Endothelial cell of umbilical vein (primary cell): ENCODE results near the gene CACNA2D3. TPM values are rescaled to one million over a fixed set of nuclear protein-coding genes. Genes with fewer than 3 reads are reported as not detected.

ENCODE experiments used
- BruUV-seq: library from RNA; stranded (reverse); fragments of 400-500 nt; replicated peaks from 2 replicates; lab custom pipeline; 2021; lab: Mats Ljungman, UMichigan
- CTCF ChIA-PET: fragments of 300-600, 350-600 bp; sonication (Branson Sonifier 250); formaldehyde crosslinking; loops from one replicate; lab custom pipeline; 2021; ENCODE audit warnings: antibody characterized with exemption, inconsistent platforms; lab: Charles Lee
- POLR2A ChIA-PET: fragments of 300-600, 350-600 bp; sonication (Branson Sonifier 250); formaldehyde crosslinking; loops from one replicate; lab custom pipeline; 2021; ENCODE audit warnings: antibody characterized with exemption, inconsistent platforms; lab: Charles Lee
- DNase-seq: peaks from one replicate; pipeline ENCODE4 v3.0.0-alpha.2; 2011; ENCODE audit warnings: low read depth, low spot score
- FAIRE-seq: peaks from 2 replicates; lab custom pipeline; 2011; peaks lifted over from hg19 to GRCh38; lab: Jason Lieb, UNC
- H2AFZ ChIP-seq: 2 replicates; pipeline ENCODE4 v1.6.0; 2012; ENCODE audit warnings: low read depth, low read length, control low read depth, inconsistent platforms
- H3K27ac ChIP-seq: 2 replicates; pipeline ENCODE4 v1.5.1; 2011; ENCODE audit warnings: low read depth, mild to moderate bottlenecking, control low read depth, low read length, moderate library complexity; ENCODE audit not compliant: insufficient read depth
- H3K27me3 ChIP-seq, 2 experiments: 2 replicates each; pipeline versions ENCODE4 v1.6.0 to v1.6.1; 2011; ENCODE audit warnings: low read length in 2 of 2, mixed read lengths in 1 of 2; ENCODE audit not compliant: control insufficient read depth in 2 of 2, insufficient read depth in 2 of 2
- H3K36me3 ChIP-seq, 2 experiments: 2 replicates in 1 of 2; 3 replicates in 1 of 2; pipeline ENCODE4 v1.5.1; 2011; ENCODE audit warnings: low read length in 2 of 2, mild to moderate bottlenecking in 1 of 2, moderate library complexity in 1 of 2; ENCODE audit not compliant: control insufficient read depth in 2 of 2, insufficient read depth in 2 of 2; ENCODE audit errors: extremely low read depth in 1 of 2
- H3K4me1 ChIP-seq: 3 replicates; pipeline ENCODE4 v1.5.1; 2011; ENCODE audit warnings: mild to moderate bottlenecking, low read length; ENCODE audit not compliant: control insufficient read depth, insufficient read depth; ENCODE audit errors: extremely low read depth
- H3K4me2 ChIP-seq: 2 replicates; pipeline ENCODE4 v1.6.1; 2011; ENCODE audit warnings: low read length, control low read depth, mixed read lengths; ENCODE audit not compliant: insufficient read depth
- H3K4me3 ChIP-seq, 3 experiments: fragments of 200-600 bp in 1 of 3; sonication (generic), shearing (Covaris generic) in 1 of 3; replicated peaks in 1 of 3; 2 replicates each; pipeline ENCODE4 v1.5.1; 2011 to 2016; ENCODE audit warnings: control low read depth in 3 of 3, low read length in 3 of 3, mild to moderate bottlenecking in 2 of 3, inconsistent platforms in 1 of 3, low read depth in 1 of 3, moderate library complexity in 1 of 3; ENCODE audit not compliant: insufficient read depth in 1 of 3
- H3K79me2 ChIP-seq: 2 replicates; pipeline ENCODE4 v1.6.0; 2012; ENCODE audit warnings: low read length, inconsistent platforms; ENCODE audit not compliant: control insufficient read depth, insufficient read depth
- H3K9ac ChIP-seq: replicated peaks from 2 replicates; pipeline ENCODE3; 2011; ENCODE audit warnings: low read length, control low read depth; ENCODE audit not compliant: insufficient read depth; ENCODE audit errors: extremely low read depth
- H3K9me1 ChIP-seq: replicated peaks from 3 replicates; pipeline ENCODE4 v1.6.0; 2011; ENCODE audit warnings: mild to moderate bottlenecking, low read length; ENCODE audit not compliant: control insufficient read depth, insufficient read depth; ENCODE audit errors: extremely low read depth
- H3K9me3 ChIP-seq: replicated peaks from 2 replicates; pipeline ENCODE4 v1.5.1; 2012; ENCODE audit warnings: low read length, inconsistent platforms; ENCODE audit not compliant: control insufficient read depth, insufficient read depth
- H4K20me1 ChIP-seq: replicated peaks from 2 replicates; pipeline ENCODE3; 2011; ENCODE audit warnings: mild to moderate bottlenecking, low read length; ENCODE audit not compliant: control insufficient read depth, insufficient read depth; ENCODE audit errors: extremely low read depth
- EZH2 ChIP-seq: IDR thresholded peaks from 2 replicates; pipeline ENCODE4 v1.6.1; 2012; ENCODE audit warnings: borderline replicate concordance, low read depth, mild to moderate bottlenecking, moderate library complexity, low read length, inconsistent platforms; ENCODE audit not compliant: severe bottlenecking
- FOS ChIP-seq: IDR thresholded peaks from 2 replicates; pipeline ENCODE4 v1.6.1; 2011; ENCODE audit warnings: mild to moderate bottlenecking, low read length, moderate library complexity, borderline replicate concordance; ENCODE audit not compliant: insufficient read depth
- GATA2 ChIP-seq: IDR thresholded peaks from 2 replicates; pipeline ENCODE4 v1.7.0; 2011; ENCODE audit warnings: low read depth, mild to moderate bottlenecking, moderate library complexity, mixed read lengths, low read length; ENCODE audit not compliant: insufficient read length, insufficient read depth
- JUN ChIP-seq: IDR thresholded peaks from 2 replicates; pipeline ENCODE4 v1.6.1; 2011; ENCODE audit warnings: borderline replicate concordance, low read depth; ENCODE audit not compliant: insufficient read length, insufficient read depth
- MYC ChIP-seq: IDR thresholded peaks from one replicate; pipeline ENCODE4 v1.6.1; 2011; ENCODE audit warnings: mild to moderate bottlenecking, low read depth, low read length
- POLR2A ChIP-seq: IDR thresholded peaks from 2 replicates; pipeline ENCODE4 v1.6.1; 2012; ENCODE audit warnings: low read depth, mild to moderate bottlenecking, control low read depth, low read length
- POLR2AphosphoS5 ChIP-seq: IDR thresholded peaks from 2 replicates; pipeline ENCODE4 v1.6.1; 2012; ENCODE audit warnings: low read depth, mild to moderate bottlenecking, control low read depth, low read length, moderate library complexity; ENCODE audit not compliant: insufficient read depth
- dilution Hi-C: fragments of 300-500 bp; cut with MboI; formaldehyde crosslinking; loops from one replicate; pipeline ENCODE4 v1.15.0; 2019; ENCODE audit warnings: low sequenced_read_pairs; ENCODE audit not compliant: extremely low pct_ligation_motif_present
- intact Hi-C: fragments of 100-400 bp; cut with micrococcal nuclease; formaldehyde crosslinking; loops from one replicate; pipeline ENCODE4 v1.10.0; 2022
- polyA plus RNA-seq, 4 experiments: library from polyadenylated mRNA; depleted of rRNA in 3 of 4; stranded (reverse) in 3 of 4; unstranded in 1 of 4; fragments of >200 nt; gene quantifications; 2 replicates each; pipeline versions ENCODE4 v1.2.1 to v1.2.3, GENCODE V29; 2011 to 2012; ENCODE audit warnings: missing spikeins in 1 of 4
- total RNA-seq: library from RNA; stranded (reverse); gene quantifications from 2 replicates; pipeline ENCODE4 v1.2.3, GENCODE V29; 2021
- TF ChIP-seq, protein P1 (sequence below), 2 donors: IDR thresholded peaks; 1 replicate in 1 of 2; 2 replicates in 1 of 2; pipeline ENCODE4 v1.5.1; 2011; ENCODE audit warnings: low read length in 2 of 2, mild to moderate bottlenecking in 2 of 2, moderate library complexity in 2 of 2, control low read depth in 1 of 2, inconsistent platforms in 1 of 2, low read depth in 1 of 2; ENCODE audit not compliant: insufficient read depth in 1 of 2; ENCODE audit errors: extremely low read depth in 1 of 2
- TF ChIP-seq, protein P2 (sequence below): IDR thresholded peaks from 2 replicates; pipeline ENCODE4 v1.6.1; 2011; ENCODE audit not compliant: insufficient read depth, insufficient read length

Gene CACNA2D3
- total and polyA plus RNA-seq, 2 donors (not counting 3 experiments of a cell fraction or from before 2014, with no cell fraction given) = not detected

DNA sequence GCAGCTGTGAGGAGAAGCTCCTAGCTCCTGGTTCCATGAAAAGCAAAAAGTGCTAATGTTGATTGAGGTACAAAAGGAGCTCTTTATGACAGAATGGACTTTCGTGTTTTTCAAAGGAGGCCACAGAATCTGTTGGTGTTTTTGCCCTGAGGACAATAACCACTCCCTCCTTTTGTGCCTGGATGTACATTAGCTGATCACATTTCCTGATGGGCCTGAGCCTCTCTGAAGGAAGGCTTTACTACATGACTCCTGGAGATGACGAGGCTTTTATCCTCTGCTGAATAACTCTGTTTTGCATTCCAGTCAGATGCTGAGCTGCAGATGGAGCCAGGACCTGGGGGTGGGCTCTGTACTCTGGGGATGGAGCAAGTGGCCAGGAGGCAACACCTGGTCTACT, 301.9 kb downstream of the CACNA2D3 start:
- dilution Hi-C loops = no loop called here

More for the DNA sequence above, 301.9 kb downstream of the CACNA2D3 start:
- CTCF ChIA-PET = no interaction called here
- POLR2A ChIA-PET = no interaction called here
- FAIRE-seq (no peak), DNase-seq (no peak)
- TF ChIP-seq, protein P1, sequence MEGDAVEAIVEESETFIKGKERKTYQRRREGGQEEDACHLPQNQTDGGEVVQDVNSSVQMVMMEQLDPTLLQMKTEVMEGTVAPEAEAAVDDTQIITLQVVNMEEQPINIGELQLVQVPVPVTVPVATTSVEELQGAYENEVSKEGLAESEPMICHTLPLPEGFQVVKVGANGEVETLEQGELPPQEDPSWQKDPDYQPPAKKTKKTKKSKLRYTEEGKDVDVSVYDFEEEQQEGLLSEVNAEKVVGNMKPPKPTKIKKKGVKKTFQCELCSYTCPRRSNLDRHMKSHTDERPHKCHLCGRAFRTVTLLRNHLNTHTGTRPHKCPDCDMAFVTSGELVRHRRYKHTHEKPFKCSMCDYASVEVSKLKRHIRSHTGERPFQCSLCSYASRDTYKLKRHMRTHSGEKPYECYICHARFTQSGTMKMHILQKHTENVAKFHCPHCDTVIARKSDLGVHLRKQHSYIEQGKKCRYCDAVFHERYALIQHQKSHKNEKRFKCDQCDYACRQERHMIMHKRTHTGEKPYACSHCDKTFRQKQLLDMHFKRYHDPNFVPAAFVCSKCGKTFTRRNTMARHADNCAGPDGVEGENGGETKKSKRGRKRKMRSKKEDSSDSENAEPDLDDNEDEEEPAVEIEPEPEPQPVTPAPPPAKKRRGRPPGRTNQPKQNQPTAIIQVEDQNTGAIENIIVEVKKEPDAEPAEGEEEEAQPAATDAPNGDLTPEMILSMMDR (IDR thresholded peaks at IDR 0.05; ENCODE audit: extremely low read depth in 1 of 2, insufficient read depth in 1 of 2, low read depth in 1 of 2, low read length in 2 of 2) = no peak
- no peak for TF ChIP-seq EZH2
- TF ChIP-seq JUN = no peak
- TF ChIP-seq POLR2AphosphoS5 = no peak
- TF ChIP-seq GATA2 = no peak
- TF ChIP-seq FOS = no peak
- no peak for TF ChIP-seq MYC
- TF ChIP-seq POLR2A = no peak
- TF ChIP-seq, protein P2, sequence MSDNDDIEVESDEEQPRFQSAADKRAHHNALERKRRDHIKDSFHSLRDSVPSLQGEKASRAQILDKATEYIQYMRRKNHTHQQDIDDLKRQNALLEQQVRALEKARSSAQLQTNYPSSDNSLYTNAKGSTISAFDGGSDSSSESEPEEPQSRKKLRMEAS = no peak
- no peaks in the 10 kb centered on the region for H3K9me3 ChIP-seq
- H3K4me3 ChIP-seq = no peak overlapping the region
- H3K9me1 ChIP-seq = no peaks in the 10 kb centered on the region
- no peak overlapping the region for H2AFZ ChIP-seq
- intact Hi-C loops = no loop called here
- H3K27me3 ChIP-seq = no peaks in the 10 kb centered on the region
- no peak overlapping the region for H3K9ac ChIP-seq
- H3K4me2 ChIP-seq = no peak overlapping the region
- no TSS peak for BruUV-seq
- no peaks in the 10 kb centered on the region for H3K36me3 ChIP-seq
- no peaks in the 10 kb centered on the region for H4K20me1 ChIP-seq
- no peaks in the 10 kb centered on the region for H3K79me2 ChIP-seq
- H3K27ac ChIP-seq = no peak overlapping the region
- H3K4me1 ChIP-seq = no peaks in the 10 kb centered on the region
